ENCODE data around the gene TMTC2.

TMTC2 gene

DNA sequence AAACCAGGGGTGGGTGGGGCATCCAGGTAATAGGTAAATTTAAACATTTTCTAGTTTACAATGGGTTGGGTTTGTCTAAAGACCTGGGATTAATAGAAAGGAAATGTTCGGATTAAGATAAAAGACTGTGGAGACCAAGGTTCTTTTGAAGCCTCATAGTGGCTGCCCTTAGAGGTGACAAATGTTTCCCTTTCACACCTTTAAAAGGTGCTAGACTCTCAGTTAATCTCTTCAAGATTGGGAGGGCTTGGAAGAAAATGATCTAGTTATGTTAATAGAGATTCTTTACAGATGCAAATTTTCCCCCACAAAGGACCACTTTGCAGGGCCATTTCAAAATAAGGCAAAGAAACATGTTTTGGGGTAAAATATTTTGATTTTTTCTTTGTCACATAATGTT is 39.0 kb downstream of the TMTC2 start:
- DNase-seq (ENCODE audit: insufficient read length, low spot score) (no peak), FAIRE-seq (no peak)
- TF ChIP-seq, protein P1, sequence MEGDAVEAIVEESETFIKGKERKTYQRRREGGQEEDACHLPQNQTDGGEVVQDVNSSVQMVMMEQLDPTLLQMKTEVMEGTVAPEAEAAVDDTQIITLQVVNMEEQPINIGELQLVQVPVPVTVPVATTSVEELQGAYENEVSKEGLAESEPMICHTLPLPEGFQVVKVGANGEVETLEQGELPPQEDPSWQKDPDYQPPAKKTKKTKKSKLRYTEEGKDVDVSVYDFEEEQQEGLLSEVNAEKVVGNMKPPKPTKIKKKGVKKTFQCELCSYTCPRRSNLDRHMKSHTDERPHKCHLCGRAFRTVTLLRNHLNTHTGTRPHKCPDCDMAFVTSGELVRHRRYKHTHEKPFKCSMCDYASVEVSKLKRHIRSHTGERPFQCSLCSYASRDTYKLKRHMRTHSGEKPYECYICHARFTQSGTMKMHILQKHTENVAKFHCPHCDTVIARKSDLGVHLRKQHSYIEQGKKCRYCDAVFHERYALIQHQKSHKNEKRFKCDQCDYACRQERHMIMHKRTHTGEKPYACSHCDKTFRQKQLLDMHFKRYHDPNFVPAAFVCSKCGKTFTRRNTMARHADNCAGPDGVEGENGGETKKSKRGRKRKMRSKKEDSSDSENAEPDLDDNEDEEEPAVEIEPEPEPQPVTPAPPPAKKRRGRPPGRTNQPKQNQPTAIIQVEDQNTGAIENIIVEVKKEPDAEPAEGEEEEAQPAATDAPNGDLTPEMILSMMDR (IDR thresholded peaks at IDR 0.05; ENCODE audit: insufficient read depth, missing control alignments) = no peak

DNA sequence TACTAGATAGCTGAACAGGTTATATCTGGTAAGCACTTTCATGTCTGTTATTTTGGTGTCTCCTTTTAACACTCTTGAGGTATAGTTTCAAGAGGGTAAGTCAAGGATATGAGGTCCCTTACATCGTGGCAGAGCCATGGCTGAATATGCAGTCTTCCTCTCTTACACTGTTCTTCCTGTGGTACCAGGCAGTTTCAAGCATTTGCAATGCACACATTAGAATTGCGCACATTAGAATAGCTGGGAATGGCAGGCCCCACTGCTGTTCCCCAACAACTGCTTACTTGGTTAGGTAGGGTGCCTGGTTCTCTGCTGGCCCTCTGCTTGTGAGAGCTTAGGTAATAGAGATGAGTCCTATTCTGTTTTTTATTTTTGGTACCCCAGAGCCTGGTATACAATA is 41.2 kb downstream of the TMTC2 start:
- DNase-seq (ENCODE audit: insufficient read length, low spot score) (no peak), FAIRE-seq (no peak)
- TF ChIP-seq, protein P1 (IDR thresholded peaks at IDR 0.05; ENCODE audit: insufficient read depth, missing control alignments) = no peak

DNA sequence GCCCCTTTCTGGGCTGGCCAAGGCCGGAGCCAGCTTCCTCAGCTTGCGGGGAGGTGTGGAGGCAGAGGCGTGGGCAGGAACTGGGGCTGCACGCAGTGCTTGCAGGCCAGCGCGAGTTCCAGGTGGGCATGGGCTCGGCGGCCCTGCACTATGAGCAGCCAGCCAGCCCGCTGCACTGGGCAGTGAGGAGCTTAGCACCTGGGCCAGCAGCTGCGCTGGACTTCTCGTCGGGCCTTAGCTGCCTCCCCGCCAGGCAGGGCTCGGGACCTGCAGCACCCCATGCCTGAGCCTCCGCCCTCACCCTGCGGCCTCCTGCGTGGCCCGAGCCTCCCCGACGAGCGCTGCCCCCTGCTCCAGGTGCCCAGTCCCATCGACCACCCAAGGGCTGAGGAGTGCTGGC is 42.0 kb downstream of the TMTC2 start:
- TF ChIP-seq, protein P1 (IDR thresholded peaks at IDR 0.05; ENCODE audit: insufficient read depth, missing control alignments) = no peak
- DNase-seq (ENCODE audit: insufficient read length, low spot score) (no peak), FAIRE-seq (no peak)

DNA sequence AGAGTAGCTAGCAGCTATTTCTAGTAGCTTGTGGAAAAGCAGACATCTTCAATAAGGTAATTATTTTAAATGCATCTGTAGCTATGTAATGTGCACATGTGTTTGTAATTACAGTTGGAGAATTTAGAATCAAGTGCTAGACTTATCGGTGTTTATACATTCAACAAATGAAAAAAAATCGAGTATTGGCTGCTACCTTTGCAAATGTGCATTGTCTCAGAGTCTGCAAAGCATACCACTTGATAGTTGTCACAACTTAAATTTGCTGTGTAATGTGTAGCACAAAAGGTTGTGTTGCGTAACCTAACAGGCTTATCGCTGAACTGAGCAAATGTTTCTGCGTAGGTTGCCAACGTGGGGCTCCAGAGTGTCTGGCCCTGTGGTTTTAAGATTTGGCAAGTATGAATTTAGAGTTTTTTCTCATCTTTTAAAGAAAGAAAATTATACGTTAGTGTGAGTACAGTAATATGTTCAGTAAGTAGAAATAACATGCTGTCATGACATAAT is 44.3 kb downstream of the TMTC2 start:
- FAIRE-seq (no peak), DNase-seq (ENCODE audit: insufficient read length, low spot score) (no peak)
- TF ChIP-seq, protein P1 (IDR thresholded peaks at IDR 0.05; ENCODE audit: insufficient read depth, missing control alignments) = no peak

DNA sequence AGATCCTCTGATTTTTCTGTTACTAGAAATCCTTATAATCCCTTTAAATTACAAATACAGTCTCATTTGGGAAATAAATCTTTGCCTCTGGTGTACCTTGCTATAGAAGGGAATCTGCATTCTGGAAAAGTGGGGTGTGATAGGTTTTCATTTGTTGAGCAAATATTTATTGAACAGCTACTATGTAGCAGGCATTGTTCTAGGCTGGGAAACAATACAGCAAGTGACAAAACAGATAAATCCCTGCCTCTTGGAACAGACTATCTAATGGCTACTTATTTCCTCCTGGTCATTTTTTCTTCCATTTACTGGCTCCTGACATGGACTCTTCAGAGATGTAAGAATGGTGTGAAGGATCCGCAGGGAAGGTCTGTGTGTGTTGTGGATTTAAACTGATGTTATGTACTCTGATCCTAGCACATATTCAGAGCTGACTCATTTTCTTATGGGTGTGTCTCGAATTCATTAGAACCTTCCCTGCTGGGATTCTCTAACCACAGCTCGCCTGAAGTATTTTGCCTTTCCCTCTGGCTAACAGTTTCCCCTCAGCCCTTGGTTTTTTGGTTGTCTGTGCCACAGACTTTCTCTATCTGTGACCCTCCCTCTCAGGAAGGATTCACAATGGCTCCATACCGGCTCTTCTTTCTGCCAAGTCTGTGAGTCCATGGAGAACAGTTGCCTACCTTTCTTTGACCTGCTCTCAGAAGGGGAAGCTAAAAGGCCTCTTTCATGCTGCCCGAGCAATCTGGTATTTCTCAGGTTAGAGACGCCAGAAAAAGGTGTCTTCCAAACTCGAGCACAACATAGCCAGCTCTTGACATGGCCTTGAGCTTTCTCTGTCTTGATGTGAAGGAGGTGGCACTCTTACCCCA is 53.7 kb downstream of the TMTC2 start:
- no peak for DNase-seq (ENCODE audit: insufficient read length, low spot score)
- no peak for FAIRE-seq
- TF ChIP-seq, protein P1 (IDR thresholded peaks at IDR 0.05; ENCODE audit: insufficient read depth, missing control alignments) = no peak

DNA sequence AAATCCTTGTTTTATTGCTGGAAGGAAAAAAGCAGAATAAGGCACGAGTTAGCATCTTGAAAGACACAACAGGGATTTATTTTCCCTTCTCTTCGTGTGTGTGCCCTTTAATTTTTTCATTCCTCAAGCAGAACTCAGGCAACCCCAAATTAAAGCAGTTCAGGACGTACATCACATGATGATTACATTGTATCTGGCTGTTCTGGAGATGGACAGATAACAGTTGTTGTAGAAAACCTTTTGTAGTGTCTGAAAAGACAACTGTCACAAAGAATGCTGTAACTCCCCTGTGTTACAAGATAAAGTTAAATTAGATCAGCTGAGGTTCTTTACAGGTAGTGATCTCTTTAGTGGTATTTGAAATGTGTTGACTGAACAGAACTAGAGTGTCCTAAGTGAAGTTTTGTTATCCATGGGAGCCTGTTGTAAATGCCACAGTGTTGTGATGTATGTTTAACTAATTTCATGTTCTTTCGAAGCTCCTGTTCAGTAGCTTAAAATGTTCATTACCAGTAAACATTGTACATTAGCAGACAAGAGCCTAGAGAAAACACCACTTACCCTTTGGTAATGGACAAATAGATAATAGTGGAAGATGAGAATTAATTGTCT is 58.5 kb downstream of the TMTC2 start:
- FAIRE-seq (no peak), DNase-seq (ENCODE audit: insufficient read length, low spot score) (no peak)
- TF ChIP-seq, protein P1 (IDR thresholded peaks at IDR 0.05; ENCODE audit: insufficient read depth, missing control alignments) = no peak

DNA sequence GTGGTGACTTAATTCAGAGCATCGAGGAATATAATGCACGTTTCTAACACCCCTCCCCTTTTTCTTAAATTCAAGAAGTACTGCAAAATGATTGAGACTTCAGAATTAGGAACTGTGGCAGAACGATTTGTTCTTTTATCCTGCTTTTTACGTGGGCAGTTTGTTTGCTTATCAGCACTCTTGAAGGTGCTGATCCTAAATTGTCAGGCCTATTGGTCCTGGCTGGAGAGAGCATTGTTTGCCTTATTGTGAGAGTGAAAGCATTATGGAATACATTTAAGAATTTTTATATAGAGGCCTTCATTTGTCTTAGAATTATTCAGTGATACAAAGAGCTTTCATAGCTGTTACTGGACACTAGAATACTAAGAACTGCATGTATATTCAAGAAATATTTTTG is 59.1 kb downstream of the TMTC2 start:
- TF ChIP-seq, protein P1 (IDR thresholded peaks at IDR 0.05; ENCODE audit: insufficient read depth, missing control alignments) = no peak
- no peak for FAIRE-seq
- DNase-seq (ENCODE audit: insufficient read length, low spot score) = no peak
